ENCODE measurements around the gene BCL11A.

DNA sequence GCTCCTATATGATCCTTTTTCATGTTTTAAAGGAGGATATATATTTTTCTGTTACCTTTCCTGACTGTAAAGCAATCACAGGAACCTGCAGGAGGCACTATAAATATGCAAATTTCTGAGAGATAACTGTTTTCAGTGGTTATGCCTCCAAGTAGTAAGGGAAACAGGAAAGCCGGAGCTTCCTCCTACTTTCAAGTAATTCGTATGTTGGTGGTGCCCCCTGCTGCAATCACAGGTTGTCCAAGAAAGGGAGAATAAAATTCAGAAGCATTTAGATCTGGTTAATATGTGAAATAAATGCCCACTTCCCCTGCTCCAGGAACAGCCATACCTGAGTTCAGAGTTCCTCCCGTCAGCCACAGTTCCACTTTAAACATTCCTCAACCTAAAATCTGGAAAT lies 12.0 kb upstream of the BCL11A start:
- TF ChIP-seq EZH2phosphoT487 (IDR thresholded peaks at IDR 0.05; ENCODE audit: insufficient read depth, low read depth): no peak
- no peak for TF ChIP-seq EZH2 (IDR thresholded peaks at IDR 0.05; ENCODE audit: insufficient read depth, poor library complexity, severe bottlenecking)

All from GM23248 (cell line).